SK-N-SH treated with all-trans-retinoic acid at 6 μM for 48 hours (cell line): ENCODE measurements around the gene C1QTNF12.

Experiments used
- GLIS3 ChIP-seq: fragments of 250-450 bp; sonication (Bioruptor Pico); IDR thresholded peaks from 2 replicates; pipeline ENCODE4 v1.5.0; 2020; ENCODE audit warnings: mild to moderate bottlenecking, moderate library complexity
- OSR1 ChIP-seq: fragments of 250-450 bp; sonication (Bioruptor Pico); IDR thresholded peaks from 2 replicates; pipeline ENCODE4 v1.8.0; 2022; ENCODE audit warnings: moderate library complexity, mild to moderate bottlenecking, inconsistent platforms
- PPARA ChIP-seq: fragments of 250-450 bp; sonication (Bioruptor Pico); IDR thresholded peaks from 2 replicates; pipeline ENCODE4 v1.5.0; 2020; ENCODE audit warnings: mild to moderate bottlenecking, borderline replicate concordance
- RARB ChIP-seq: fragments of 250-450 bp; sonication (Bioruptor Pico); IDR thresholded peaks from 2 replicates; pipeline ENCODE4 v1.8.0; 2021; ENCODE audit warnings: mild to moderate bottlenecking, moderate library complexity
- TCF4 ChIP-seq: fragments of 250-450 bp; sonication (Bioruptor Pico); IDR thresholded peaks from 2 replicates; pipeline ENCODE4 v1.8.0; 2021; ENCODE audit warnings: mild to moderate bottlenecking, moderate library complexity, borderline replicate concordance
- TOX ChIP-seq: fragments of 250-450 bp; sonication (Bioruptor Pico); IDR thresholded peaks from 2 replicates; pipeline ENCODE4 v1.8.0; 2021; ENCODE audit warnings: mild to moderate bottlenecking, moderate library complexity, borderline replicate concordance
- ZFP3 ChIP-seq: fragments of 250-450 bp; sonication (Bioruptor Pico); IDR thresholded peaks from 2 replicates; pipeline ENCODE4 v1.5.0; 2020; ENCODE audit warnings: mild to moderate bottlenecking, moderate library complexity
- ZNF565 ChIP-seq: fragments of 450-650 bp; formaldehyde crosslinking; conservative IDR thresholded peaks from 2 replicates; pipeline ENCODE4 v1.5.0; 2020; ENCODE audit warnings: low read depth, mild to moderate bottlenecking, moderate library complexity
- ZNF70 ChIP-seq: fragments of 450-650 bp; formaldehyde crosslinking; IDR thresholded peaks from 2 replicates; pipeline ENCODE4 v1.5.0; 2020; ENCODE audit warnings: mild to moderate bottlenecking, moderate library complexity
- TF ChIP-seq, protein P1 (sequence below): fragments of 250-450 bp; sonication (Bioruptor Pico); IDR thresholded peaks from 2 replicates; pipeline ENCODE4 v1.8.0; 2020; ENCODE audit warnings: mild to moderate bottlenecking, moderate library complexity, borderline replicate concordance

DNA sequence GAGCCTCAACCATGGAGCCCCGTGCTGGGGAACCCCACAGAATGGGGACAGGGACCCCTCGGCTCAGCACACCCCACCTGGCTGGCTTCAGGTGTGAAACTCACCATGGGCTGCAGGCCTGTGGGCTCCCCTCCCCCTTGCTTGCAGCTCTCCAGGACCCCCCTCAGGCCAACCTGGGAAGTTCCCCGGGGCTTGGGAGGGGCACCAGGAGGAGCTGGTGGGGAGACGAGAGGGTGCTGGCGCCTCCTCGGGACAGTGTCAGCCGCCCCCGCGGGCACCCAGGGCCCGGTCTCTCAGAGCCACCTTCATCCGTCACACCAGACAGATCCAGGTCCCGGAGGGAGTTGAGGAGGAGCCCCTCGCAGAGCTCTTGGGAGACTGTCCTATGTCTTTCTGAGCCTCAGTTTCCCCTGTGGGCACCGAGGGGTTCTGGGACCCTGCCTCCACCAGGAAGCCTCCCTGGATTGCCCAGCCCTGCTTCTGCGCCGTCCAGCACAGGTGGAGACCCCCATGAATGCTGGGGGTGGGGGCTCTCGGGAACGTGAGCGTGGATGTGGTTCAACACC is 39.5 kb downstream of the C1QTNF12 start:
- TF ChIP-seq PPARA (no peak), ZFP3 (CRISPR knock-in tag) (no peak), ZNF70 (CRISPR knock-in tag) (no peak), RARB (CRISPR knock-in tag) (no peak), OSR1 (CRISPR knock-in tag) (no peak), ZNF565 (no peak), TOX (no peak), GLIS3 (CRISPR knock-in tag) (no peak), TCF4 (CRISPR knock-in tag) (no peak)
- TF ChIP-seq, protein P1, sequence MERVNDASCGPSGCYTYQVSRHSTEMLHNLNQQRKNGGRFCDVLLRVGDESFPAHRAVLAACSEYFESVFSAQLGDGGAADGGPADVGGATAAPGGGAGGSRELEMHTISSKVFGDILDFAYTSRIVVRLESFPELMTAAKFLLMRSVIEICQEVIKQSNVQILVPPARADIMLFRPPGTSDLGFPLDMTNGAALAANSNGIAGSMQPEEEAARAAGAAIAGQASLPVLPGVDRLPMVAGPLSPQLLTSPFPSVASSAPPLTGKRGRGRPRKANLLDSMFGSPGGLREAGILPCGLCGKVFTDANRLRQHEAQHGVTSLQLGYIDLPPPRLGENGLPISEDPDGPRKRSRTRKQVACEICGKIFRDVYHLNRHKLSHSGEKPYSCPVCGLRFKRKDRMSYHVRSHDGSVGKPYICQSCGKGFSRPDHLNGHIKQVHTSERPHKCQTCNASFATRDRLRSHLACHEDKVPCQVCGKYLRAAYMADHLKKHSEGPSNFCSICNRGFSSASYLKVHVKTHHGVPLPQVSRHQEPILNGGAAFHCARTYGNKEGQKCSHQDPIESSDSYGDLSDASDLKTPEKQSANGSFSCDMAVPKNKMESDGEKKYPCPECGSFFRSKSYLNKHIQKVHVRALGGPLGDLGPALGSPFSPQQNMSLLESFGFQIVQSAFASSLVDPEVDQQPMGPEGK, result no peak
